Measurements from ENCODE around the gene TDRD7. TPM values are rescaled to one million over a fixed set of nuclear protein-coding genes. Genes with fewer than 3 reads are reported as not detected.
"Not testable (repeated sequence)": the region's sequence is repeated elsewhere in the genome, so short reads cannot be mapped to it uniquely, and the experiment has no call there.

The TDRD7 gene
- total RNA-seq, 2 donors from 2014 or later = 12.0 to 17.0 TPM

GRCh38 chr9:97462159-97462558 is 50.3 kb downstream of the TDRD7 start:
- no peak for DNase-seq (ENCODE audit: low spot score)
- intact Hi-C loops (cut with DNase I) = loop anchor here in 1 of 2 donors (10.0 kb wide), 1 partner anchor 523 kb away; the partner anchor contains the start of gene ANP32B

DNA sequence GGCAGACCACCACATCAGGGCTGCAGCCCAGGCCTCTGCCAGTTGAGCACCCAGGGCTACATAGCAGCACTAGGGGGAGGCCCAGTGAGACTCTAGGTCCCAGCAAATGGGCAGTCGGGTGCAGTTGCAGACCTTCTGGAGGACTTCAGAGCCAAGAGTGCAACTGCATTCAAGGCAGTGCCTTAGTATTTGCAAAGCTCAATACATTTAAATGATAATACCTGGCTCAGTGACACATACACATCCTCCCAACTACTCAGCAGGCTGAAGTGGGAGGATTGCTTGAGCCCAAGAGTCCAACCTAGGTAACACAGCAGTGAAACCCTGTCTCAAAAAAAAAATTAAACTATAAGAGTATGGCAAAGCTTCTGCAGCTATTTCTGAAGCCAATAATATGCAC is 51.0 kb downstream of the TDRD7 start:
- intact Hi-C loops (cut with DNase I) = loop anchor here in 1 of 2 donors (10.0 kb wide), 1 partner anchor 522 kb away; the partner anchor contains the start of gene ANP32B
- no peak for DNase-seq (ENCODE audit: low spot score)

GRCh38 chr9:97468658-97469448 is 57.0 kb downstream of the TDRD7 start:
- intact Hi-C loops (cut with DNase I) = loop anchor here (5.0 to 10.0 kb wide), 2 partner anchors 143 to 516 kb away; partner anchors contain the start of gene ANP32B (in 1 of the 2)
- DNase-seq (ENCODE audit: low spot score) = peak; percentile 86

DNA sequence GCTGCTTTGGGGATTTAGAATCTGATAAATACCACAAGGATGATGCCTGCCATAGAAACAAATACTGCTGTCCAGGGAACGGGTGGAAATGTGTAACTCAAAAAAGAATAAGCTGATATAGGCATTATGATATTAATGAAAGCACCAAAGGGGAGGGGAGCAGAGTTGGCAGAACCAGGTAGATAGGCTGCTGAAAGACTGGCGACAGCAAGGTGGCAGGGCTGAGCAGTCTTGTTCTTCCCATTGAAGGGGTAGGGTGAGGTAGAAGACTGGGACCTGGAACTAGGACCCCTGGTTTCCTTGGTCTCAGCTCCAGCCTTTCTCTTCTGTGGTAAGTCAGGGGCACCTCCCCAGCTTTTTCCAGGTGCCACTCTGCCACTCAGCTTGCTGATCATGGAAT is 58.2 kb downstream of the TDRD7 start:
- intact Hi-C loops (cut with DNase I) = loop anchor here in 1 of 2 donors (10.0 kb wide), 1 partner anchor 135 kb away; no protein-coding TSS in a partner anchor
- DNase-seq (ENCODE audit: low spot score) = no peak

GRCh38 chr9:97473717-97474116 is 61.8 kb downstream of the TDRD7 start:
- no peak for DNase-seq (ENCODE audit: low spot score)
- intact Hi-C loops (cut with DNase I) = loop anchor here in 1 of 2 donors (10.0 kb wide), 1 partner anchor 131 kb away; no protein-coding TSS in a partner anchor

GRCh38 chr9:97474372-97474925 is 62.6 kb downstream of the TDRD7 start:
- intact Hi-C loops (cut with DNase I) = loop anchor here in 1 of 2 donors (10.0 kb wide), 1 partner anchor 130 kb away; no protein-coding TSS in a partner anchor
- no peak for DNase-seq (ENCODE audit: low spot score)

DNA sequence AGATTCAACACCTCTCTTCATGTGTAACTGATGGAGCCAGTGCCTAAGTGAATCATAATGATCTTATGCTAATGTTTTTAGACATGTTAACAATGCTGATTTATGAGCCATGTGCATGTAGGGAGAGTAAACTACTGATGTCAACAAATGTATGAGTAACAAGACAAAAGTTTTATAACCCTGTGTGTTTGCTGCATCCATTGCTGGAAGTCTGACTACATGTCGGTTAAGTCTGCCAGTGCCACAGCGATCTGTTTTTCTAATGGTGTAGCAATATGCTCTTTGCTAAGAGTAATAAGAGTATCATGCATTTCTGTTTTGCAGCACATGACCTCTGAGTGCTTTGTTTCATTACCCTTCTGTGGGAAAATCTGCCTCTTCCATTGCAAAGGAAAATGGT is 63.2 kb downstream of the TDRD7 start:
- intact Hi-C loops (cut with DNase I) = loop anchor here in 1 of 2 donors (10.0 kb wide), 1 partner anchor 130 kb away; no protein-coding TSS in a partner anchor
- no peak for DNase-seq (ENCODE audit: low spot score)

DNA sequence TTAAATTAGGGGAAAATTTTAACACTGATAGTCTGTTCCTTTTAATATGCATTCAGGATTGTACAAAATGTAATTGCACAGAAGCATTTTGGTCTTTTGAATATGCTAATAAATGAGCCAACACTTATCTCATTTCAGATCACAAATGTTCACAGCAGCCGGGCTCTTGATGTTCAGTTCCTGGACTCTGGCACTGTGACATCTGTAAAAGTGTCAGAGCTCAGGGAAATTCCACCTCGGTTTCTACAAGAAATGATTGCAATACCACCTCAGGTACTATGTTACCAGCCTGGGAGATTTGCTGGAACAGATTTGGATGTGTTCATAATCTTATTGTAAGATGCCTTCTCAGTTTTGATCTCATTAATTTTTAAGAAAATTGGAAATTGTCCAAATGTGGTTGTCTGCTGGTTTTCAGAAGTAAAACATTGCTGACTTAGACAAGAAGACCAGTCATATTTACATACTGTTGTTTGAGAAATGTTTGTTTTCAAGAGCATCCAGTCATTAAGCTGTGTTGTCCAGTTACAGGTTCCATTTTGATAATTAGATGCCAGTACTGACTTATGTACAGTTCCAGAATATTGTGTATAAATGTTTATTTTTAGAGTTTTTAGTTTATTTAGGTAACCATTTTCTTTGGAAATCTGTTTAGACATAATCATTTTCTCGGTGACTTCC is 66.5 kb downstream of the TDRD7 start:
- no peak for DNase-seq (ENCODE audit: low spot score)
- intact Hi-C loops (cut with DNase I) = loop anchor here in 1 of 2 donors (10.0 kb wide), 1 partner anchor 126 kb away; no protein-coding TSS in a partner anchor

DNA sequence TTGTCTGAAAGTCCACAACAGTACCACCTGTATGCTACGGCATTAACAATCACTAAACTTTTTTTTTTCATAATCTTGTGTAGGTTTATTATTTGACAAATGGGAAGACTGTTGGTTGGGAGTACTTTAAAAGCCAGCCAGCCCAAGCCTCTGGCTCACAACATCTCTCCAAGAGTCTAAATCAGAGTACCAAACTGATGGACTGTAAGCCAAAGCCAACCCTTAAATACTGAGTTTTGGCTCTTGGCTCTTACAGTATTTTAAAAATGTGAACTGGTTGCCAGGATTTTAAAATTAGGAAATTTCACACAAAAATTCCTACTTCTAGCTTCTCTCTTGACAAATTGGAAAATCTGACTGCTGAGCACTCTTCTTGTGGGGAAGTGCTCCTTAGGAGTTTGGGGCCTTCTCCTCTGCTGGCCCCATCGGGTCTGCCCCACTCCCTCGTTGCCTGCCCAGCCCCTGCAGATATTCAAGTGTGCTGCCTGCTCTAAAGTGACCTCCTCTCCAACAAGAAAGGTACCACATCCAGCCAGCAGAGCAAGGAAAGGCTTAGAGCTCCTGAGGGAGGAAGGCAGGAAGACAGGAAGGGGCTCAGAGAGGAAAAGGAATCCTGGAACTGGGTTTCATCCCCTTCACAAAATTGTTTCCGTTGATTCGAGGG is 67.7 kb downstream of the TDRD7 start:
- intact Hi-C loops (cut with DNase I) = loop anchor here in 1 of 2 donors (10.0 kb wide), 1 partner anchor 125 kb away; no protein-coding TSS in a partner anchor
- no peak for DNase-seq (ENCODE audit: low spot score)

DNA sequence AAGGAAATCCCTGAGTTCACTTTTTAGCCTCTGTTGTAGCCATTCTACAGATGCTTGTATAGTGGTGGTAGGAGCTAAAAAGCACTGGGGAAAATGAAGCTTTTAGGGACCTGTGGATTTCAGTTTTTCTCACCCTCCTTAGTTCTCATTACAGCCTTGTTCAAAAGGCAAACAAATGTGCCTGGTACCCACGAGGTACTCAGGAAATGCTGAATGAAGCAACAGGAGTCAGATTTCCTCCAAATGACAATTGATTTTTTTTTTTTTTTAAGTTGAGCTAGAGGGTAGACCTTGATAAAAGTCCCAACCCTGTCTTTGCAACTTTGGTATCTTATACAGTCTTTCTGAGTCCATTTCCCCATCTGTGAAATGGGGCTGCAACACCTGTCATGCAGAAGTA is 68.3 kb downstream of the TDRD7 start:
- intact Hi-C loops (cut with DNase I) = no loop called here
- DNase-seq (ENCODE audit: low spot score) = no peak

GRCh38 chr9:97480749-97481148 is 68.9 kb downstream of the TDRD7 start:
- no peak for DNase-seq (ENCODE audit: low spot score)
- intact Hi-C loops (cut with DNase I) = no loop called here

DNA sequence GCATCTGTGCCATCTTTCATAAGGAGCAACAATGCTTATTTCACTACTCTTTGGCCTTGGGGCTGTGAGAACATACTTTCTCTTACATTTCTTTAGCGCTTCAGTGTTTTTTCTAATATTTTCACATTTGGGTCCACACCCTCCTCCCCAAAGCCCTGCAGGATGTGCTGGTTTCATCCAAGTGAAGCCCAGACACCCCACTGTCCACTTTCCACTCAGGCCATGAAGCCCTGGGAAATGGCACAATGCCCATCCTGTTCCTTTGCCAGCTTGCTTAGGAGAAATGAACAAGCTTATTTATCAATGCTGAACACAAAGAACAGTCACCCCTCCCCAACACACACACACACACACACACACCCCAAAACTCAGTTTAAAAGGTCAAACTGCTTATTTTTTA is 72.2 kb downstream of the TDRD7 start:
- intact Hi-C loops (cut with DNase I) = no loop called here
- no peak for DNase-seq (ENCODE audit: low spot score)

DNA sequence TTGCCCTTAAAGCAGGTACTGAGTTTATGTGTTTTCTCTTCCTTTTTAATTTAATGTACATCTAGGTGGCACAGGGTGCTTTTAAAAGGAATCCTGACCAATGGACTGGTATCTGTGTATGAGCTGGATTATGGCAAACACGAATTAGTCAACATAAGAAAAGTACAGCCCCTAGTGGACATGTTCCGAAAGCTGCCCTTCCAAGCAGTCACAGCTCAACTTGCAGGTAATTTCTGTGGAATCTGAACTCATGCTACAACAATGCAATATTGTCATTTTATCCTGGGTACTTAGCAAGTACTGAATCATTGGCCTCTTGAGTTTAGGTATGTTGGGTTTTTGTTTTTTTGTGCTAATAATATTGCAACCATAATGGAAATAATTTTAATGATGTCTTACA is 75.2 kb downstream of the TDRD7 start:
- DNase-seq (ENCODE audit: low spot score) = no peak
- intact Hi-C loops (cut with DNase I) = no loop called here

DNA sequence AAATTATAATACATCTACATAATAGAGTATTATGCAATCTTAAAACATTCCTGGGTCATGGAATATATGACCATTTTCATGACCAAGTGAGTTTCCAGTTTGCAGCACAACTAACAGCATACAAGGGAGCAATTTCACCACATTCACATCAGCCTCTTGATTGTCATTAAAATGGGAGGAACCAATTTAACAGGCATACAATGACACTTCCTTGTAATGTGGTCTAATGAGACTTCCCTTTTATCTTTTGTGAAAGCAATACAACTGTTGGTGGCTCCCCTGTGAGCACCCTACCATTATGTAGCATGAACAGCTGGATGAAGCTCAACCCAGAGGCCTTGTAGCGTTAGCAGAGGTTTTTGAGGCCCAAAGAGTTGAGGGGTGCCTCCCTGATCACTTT is 76.0 kb downstream of the TDRD7 start:
- intact Hi-C loops (cut with DNase I) = no loop called here
- no peak for DNase-seq (ENCODE audit: low spot score)

DNA sequence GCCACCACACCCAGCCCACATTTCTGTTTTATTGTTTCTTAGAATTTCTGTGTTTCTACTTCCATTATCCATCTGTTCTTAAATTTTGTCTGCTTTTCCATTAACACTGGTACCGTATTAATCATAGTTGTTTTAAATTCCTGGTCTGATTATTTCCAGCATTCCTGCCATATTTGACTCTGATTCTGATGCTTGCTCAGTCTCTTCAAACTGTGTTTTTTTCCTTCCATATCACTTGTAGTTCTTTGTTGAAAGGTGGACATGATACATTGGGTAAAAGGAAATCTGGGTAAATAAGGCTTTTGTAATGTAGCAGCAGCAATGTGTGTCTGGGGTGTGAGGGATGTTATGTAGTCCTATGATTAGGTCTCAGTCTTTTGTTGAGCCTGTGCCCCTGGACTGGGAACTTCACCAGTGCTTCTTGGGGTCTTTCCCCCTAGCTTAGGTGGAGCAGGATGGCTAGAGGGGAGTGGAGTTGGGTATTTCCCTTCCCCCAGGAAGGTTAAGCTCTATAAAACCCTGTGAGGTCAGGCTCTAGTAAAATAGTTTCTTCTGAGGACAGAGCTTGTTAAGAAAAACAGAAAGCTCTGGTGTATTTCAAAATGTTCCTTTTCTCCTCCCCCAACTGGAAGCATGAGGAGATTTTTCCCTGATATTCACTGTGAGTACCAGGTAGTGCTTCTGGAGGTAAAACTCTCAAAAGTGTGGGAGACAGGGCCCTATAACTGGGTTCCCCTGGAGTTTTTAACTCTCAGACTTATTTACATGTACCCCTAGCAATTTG is 79.5 kb downstream of the TDRD7 start:
- intact Hi-C loops (cut with DNase I) = no loop called here
- no peak for DNase-seq (ENCODE audit: low spot score)

DNA sequence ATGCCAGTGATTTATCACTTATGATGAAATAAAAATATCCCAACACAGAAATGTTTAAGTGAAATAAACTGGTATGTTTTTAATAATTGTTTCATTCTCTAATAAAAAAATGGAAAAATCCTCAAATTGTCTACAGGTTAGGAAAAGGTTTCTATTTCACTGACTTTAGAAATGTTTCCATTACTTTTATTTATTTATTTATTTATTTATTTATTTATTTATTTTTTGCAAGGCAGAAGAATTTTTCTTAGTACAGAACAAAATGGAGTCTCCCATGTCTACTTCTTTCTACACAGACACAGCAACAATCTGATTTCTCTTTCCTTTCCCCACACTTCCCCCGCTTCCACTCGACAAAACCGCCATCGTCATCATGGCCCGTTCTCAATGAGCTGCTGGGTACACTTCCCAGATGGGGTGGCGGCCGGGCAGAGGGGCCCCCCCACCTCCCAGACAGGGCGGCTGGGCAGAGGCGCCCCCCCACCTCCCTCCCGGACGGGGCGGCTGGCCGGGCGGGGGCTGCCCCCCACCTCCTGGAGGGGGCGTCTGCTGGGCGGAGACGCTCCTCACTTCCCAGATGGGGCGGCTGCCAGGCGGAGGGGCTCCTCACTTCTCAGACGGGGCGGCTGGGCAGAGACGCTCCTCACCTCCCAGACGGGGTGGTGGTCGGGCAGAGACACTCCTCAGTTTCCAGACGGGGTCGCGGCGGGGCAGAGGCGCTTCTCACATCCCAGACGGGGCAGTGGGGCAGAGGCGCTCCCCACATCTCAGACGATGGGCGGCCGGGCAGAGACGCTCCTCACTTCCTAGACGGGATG is 85.9 kb downstream of the TDRD7 start:
- DNase-seq (ENCODE audit: low spot score); intact Hi-C loops (cut with DNase I): not testable (repeated sequence)

GRCh38 chr9:97498846-97499245 is 87.0 kb downstream of the TDRD7 start:
- intact Hi-C loops (cut with DNase I); DNase-seq (ENCODE audit: low spot score): not testable (repeated sequence)

GRCh38 chr9:97500263-97500662 is 88.4 kb downstream of the TDRD7 start:
- intact Hi-C loops (cut with DNase I) = loop anchor here in 1 of 2 donors (10.0 kb wide), 1 partner anchor 65 kb away; no protein-coding TSS in a partner anchor

More at GRCh38 chr9:97500263-97500662, 88.4 kb downstream of the TDRD7 start:
- no peak for DNase-seq (ENCODE audit: low spot score)

Data from posterior vena cava (tissue), 2 donors.